ENCODE data around the gene ABCA7. TPM values are rescaled to one million over a fixed set of nuclear protein-coding genes. Genes with fewer than 3 reads are reported as not detected.

ABCA7 gene
- total RNA-seq, 2 experiments from 2014 or later: 114 to 118 TPM

- no peak for TF ChIP-seq CTCF (IDR thresholded peaks at IDR 0.05)
- H3K4me3 Mint-ChIP-seq: peak overlapping the region; percentile 98
- H3K27me3 ChIP-seq (ENCODE audit: control insufficient read depth in 1 of 2, insufficient read depth in 2 of 2, low read length in 2 of 2): no peaks in the 10 kb centered on the region
- H3K4me3 ChIP-seq (ENCODE audit: low read length): peak overlapping the region; percentile 94
- peaks cover 23% of the 10 kb centered on the region for H3K36me3 Mint-ChIP-seq (ENCODE audit: low read depth)
- peaks cover 7% of the 10 kb centered on the region for H3K27me3 Mint-ChIP-seq
- no peak for ATAC-seq (ENCODE audit: poor library complexity)
- no peaks in the 10 kb centered on the region for H3K9me3 ChIP-seq (ENCODE audit: control insufficient read depth in 1 of 2, insufficient read depth in 1 of 2, low read length in 2 of 2)
- no peak for DNase-seq
- H3K9me3 Mint-ChIP-seq: no peaks in the 10 kb centered on the region
- intact Hi-C loops (cut with DNase I, micrococcal nuclease): no loop called here
- H3K36me3 ChIP-seq (ENCODE audit: insufficient read depth, low read length): peaks cover 15% of the 10 kb centered on the region
- H3K27ac Mint-ChIP-seq: peak overlapping the region; percentile 74
- no peak overlapping the region for H3K27ac ChIP-seq (ENCODE audit: low read depth in 1 of 2, low read length in 2 of 2)
- ChIA-PET POLR2A (interaction anchor here (0.7 to 4.7 kb wide), 11 partner anchors 10 to 174 kb away, joined by 3 to 40 read pairs (median 5); partner anchors contain the start of genes ABCA7, ARHGAP45 and WDR18), CTCF (interaction anchor here (0.8 to 1.2 kb wide), 2 partner anchors 46 to 225 kb away, joined by 3 to 4 read pairs; no protein-coding TSS in a partner anchor)
- peaks cover 33% of the 10 kb centered on the region for H3K4me1 Mint-ChIP-seq (ENCODE audit: low read depth)
- H3K4me1 ChIP-seq (ENCODE audit: insufficient read depth, low read length): peaks cover 74% of the 10 kb centered on the region
Observed at GRCh38 chr19:1018932-1019615, 20.8 kb upstream of the ABCA7 start.

- no peak for TF ChIP-seq CTCF (IDR thresholded peaks at IDR 0.05)
- peaks cover 11% of the 10 kb centered on the region for H3K36me3 ChIP-seq (ENCODE audit: insufficient read depth, low read length)
- Mint-ChIP-seq H3K36me3 (ENCODE audit: low read depth) (peaks cover 20% of the 10 kb centered on the region), H3K27ac (peak overlapping the region; percentile 99), H3K4me1 (ENCODE audit: low read depth) (peaks cover 33% of the 10 kb centered on the region), H3K9me3 (no peaks in the 10 kb centered on the region), H3K27me3 (peaks cover 7% of the 10 kb centered on the region), H3K4me3 (peak overlapping the region; percentile 98)
- H3K4me3 ChIP-seq (ENCODE audit: low read length): peak overlapping the region; percentile 94
- H3K4me1 ChIP-seq (ENCODE audit: insufficient read depth, low read length): peaks cover 74% of the 10 kb centered on the region
- ChIA-PET POLR2A (interaction anchor here (0.7 to 4.7 kb wide), 10 partner anchors 9 to 173 kb away, joined by 3 to 40 read pairs (median 5); partner anchors contain the start of genes ABCA7, ARHGAP45 and WDR18), CTCF (interaction anchor here (1.2 kb wide), 1 partner anchor 225 kb away, joined by 3 read pairs; no protein-coding TSS in a partner anchor)
- ATAC-seq (ENCODE audit: poor library complexity) (no peak), DNase-seq (peak in 1 of 14 experiments; percentile 51)
- no peaks in the 10 kb centered on the region for H3K27me3 ChIP-seq (ENCODE audit: control insufficient read depth in 1 of 2, insufficient read depth in 2 of 2, low read length in 2 of 2)
- intact Hi-C loops (cut with DNase I, micrococcal nuclease): no loop called here
- peak overlapping the region in 1 of 2 donors; percentile 7 for H3K27ac ChIP-seq (ENCODE audit: low read depth in 1 of 2, low read length in 2 of 2)
- no peaks in the 10 kb centered on the region for H3K9me3 ChIP-seq (ENCODE audit: control insufficient read depth in 1 of 2, insufficient read depth in 1 of 2, low read length in 2 of 2)
Observed at GRCh38 chr19:1019616-1019961, 20.3 kb upstream of the ABCA7 start.

GRCh38 chr19:1019980-1020867 lies 19.7 kb upstream of the ABCA7 start:
- peak overlapping the region; percentile 99 for H3K27ac Mint-ChIP-seq

More at GRCh38 chr19:1019980-1020867, 19.7 kb upstream of the ABCA7 start:
- Histone ChIP-seq H3K36me3 (ENCODE audit: insufficient read depth, low read length) (peaks cover 7% of the 10 kb centered on the region), H3K4me1 (ENCODE audit: insufficient read depth, low read length) (peaks cover 68% of the 10 kb centered on the region), H3K4me3 (ENCODE audit: low read length) (peak overlapping the region; percentile 94), H3K9me3 (ENCODE audit: control insufficient read depth in 1 of 2, insufficient read depth in 1 of 2, low read length in 2 of 2) (no peaks in the 10 kb centered on the region), H3K27ac (ENCODE audit: low read depth in 1 of 2, low read length in 2 of 2) (peak overlapping the region; percentile 68 to 96), H3K27me3 (ENCODE audit: control insufficient read depth in 1 of 2, insufficient read depth in 2 of 2, low read length in 2 of 2) (no peaks in the 10 kb centered on the region)
- ChIA-PET CTCF (interaction anchor here (1.2 to 2.6 kb wide), 4 partner anchors 19 to 224 kb away, joined by 3 to 20 read pairs (median 8); partner anchors contain the start of gene ABCA7), POLR2A (interaction anchor here (0.6 to 4.7 kb wide), 14 partner anchors 8 to 249 kb away, joined by 3 to 48 read pairs (median 5); partner anchors contain the start of genes ABCA7, ARHGAP45 and WDR18)
- Mint-ChIP-seq H3K4me3 (peak overlapping the region; percentile 98), H3K4me1 (ENCODE audit: low read depth) (peaks cover 33% of the 10 kb centered on the region), H3K36me3 (ENCODE audit: low read depth) (peaks cover 20% of the 10 kb centered on the region), H3K27me3 (peaks cover 7% of the 10 kb centered on the region), H3K9me3 (no peaks in the 10 kb centered on the region)
- no peak for TF ChIP-seq CTCF (IDR thresholded peaks at IDR 0.05)
- DNase-seq (peak in 3 of 14 experiments; percentile 39 to 54 (median 52)), ATAC-seq (ENCODE audit: poor library complexity) (no peak)
- intact Hi-C loops (cut with DNase I, micrococcal nuclease): loop anchor here (2.0 to 10.0 kb wide), 5 partner anchors 21 to 225 kb away; partner anchors contain the start of genes ABCA7 (in 1 of the 2), ARHGAP45 (in 1 of the 2), ATP5F1D (in 1 of the 2) and MIDN (in 1 of the 2)

Data from CD4-positive, alpha-beta T cell (primary cell).